Measurements from ENCODE around the gene CNTNAP2. TPM values are rescaled to one million over a fixed set of nuclear protein-coding genes. Genes with fewer than 3 reads are reported as not detected.

Gene CNTNAP2
- total and polyA plus RNA-seq, 2 of the 4 experiments (the other 2 are of a cell fraction) = not detected

DNA sequence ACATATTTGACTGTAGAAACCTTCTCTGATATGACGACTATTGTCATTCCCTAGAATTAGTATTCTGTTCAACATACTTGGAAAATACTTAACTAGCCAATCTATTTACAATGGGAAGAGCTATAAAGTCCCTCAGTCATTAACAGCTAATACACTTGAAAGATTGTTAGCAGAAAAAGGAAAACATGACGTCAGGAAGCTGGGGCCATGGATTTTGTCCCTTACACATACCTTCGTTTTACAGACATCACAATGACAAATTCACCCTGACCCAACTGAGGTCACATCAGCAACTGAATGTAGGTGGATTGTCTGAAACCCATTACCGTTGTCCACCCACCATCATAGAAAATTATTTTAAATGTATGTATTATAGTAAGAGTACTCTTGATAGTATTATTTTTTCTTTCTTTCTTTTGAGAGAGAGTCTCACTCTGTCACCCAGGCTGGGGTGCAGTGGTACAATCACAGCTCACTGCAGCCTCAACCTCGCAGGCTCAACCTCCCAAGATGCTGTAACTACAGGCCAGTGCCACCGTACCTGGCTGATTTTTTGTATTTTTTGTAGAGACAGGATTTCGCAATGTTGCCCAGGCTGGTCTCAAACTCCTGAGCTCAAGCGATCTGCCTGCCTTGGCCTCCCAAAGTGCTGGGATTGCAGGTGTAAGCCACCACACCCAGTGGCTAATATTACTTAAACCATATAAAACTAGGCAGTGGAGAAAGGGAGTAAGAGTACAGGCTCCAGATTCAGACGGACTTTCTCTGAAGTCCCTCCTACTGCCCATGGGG lies 1977.0 kb downstream of the CNTNAP2 start:
- no peak for ATAC-seq (ENCODE audit: low read depth)
- peaks cover 5% of the 10 kb centered on the region for H3K9me3 ChIP-seq (ENCODE audit: control insufficient read depth, insufficient read depth, low read length)
- in situ Hi-C loops (cut with MboI; ENCODE audit: low sequenced_read_pairs) = no loop called here

More for the DNA sequence above, 1977.0 kb downstream of the CNTNAP2 start:
- no TSS peak for BruUV-seq (replicated peaks)
- Histone ChIP-seq H3K4me2 (ENCODE audit: low read depth, low read length) (no peak overlapping the region), H2AFZ (replicated peaks; ENCODE audit: low read length, poor library complexity) (no peak overlapping the region), H3K9ac (ENCODE audit: low read depth, low read length) (no peak overlapping the region), H3K4ac (ENCODE audit: low read depth, low read length) (no peak overlapping the region), H3K14ac (replicated peaks; ENCODE audit: low read depth, low read length) (no peak overlapping the region), H2BK120ac (ENCODE audit: low read depth, low read length) (no peak overlapping the region), H3K23ac (ENCODE audit: low read depth, low read length) (no peak overlapping the region), H2BK20ac (ENCODE audit: low read depth, low read length) (no peak overlapping the region), H3K36me3 (ENCODE audit: control insufficient read depth, insufficient read depth, low read length) (no peaks in the 10 kb centered on the region), H4K91ac (ENCODE audit: insufficient read depth, low read depth, low read length) (no peak overlapping the region), H4K20me1 (ENCODE audit: insufficient read depth, low read length) (no peaks in the 10 kb centered on the region), H3K4me3 (ENCODE audit: insufficient read depth, low read depth, low read length) (no peak overlapping the region), H3K4me1 (ENCODE audit: control insufficient read depth, insufficient read depth, low read length) (no peaks in the 10 kb centered on the region), H4K8ac (ENCODE audit: low read depth in 2 of 2, low read length in 2 of 2) (no peak overlapping the region), H2AK5ac (ENCODE audit: low read depth, low read length) (no peak overlapping the region), H3K27ac (ENCODE audit: insufficient read depth, low read length) (no peak overlapping the region), H3K9me1 (ENCODE audit: insufficient read depth, low read length) (no peaks in the 10 kb centered on the region), H3K79me1 (ENCODE audit: low read depth in 1 of 2, low read length in 2 of 2) (no peaks in the 10 kb centered on the region), H3K27me3 (ENCODE audit: control insufficient read depth, insufficient read depth, low read length) (no peaks in the 10 kb centered on the region), H2BK5ac (ENCODE audit: low read depth, low read length, poor library complexity, severe bottlenecking) (no peak overlapping the region), H2AK9ac (replicated peaks; ENCODE audit: low read depth, low read length, poor library complexity) (no peak overlapping the region), H3K56ac (ENCODE audit: extremely low read depth, insufficient read depth, low read length) (no peak overlapping the region), H2BK15ac (ENCODE audit: low read depth, low read length) (no peak overlapping the region), H3K18ac (ENCODE audit: low read depth, low read length) (no peak overlapping the region), H4K5ac (ENCODE audit: low read depth, low read length) (no peak overlapping the region)
- ChIA-PET POLR2A (ENCODE audit: unreplicated experiment) (no interaction called here), CTCF (no interaction called here)
- no peak for DNase-seq
- dilution Hi-C loops (cut with HindIII; ENCODE audit: low sequenced_read_pairs, unreplicated experiment) (no loop called here), intact Hi-C loops (cut with micrococcal nuclease) (no loop called here)
- peak; percentile 23 for TF ChIP-seq CEBPB (IDR thresholded peaks at IDR 0.05; ENCODE audit: low read depth, low read length)
- TF ChIP-seq RAD21 (IDR thresholded peaks at IDR 0.05; ENCODE audit: low read length) = no peak
- WGBS, 2 experiments (ENCODE audit: extremely low coverage in 2 of 2, insufficient read length in 1 of 2) = no CpG with 5 or more reads among the region's 9 CpGs
